DND-41 (cell line): Measurements from ENCODE around the gene NRCAM.
A peak's percentile ranks its signal among the peaks of the same experiment; 100 is the strongest.

Source experiments
- CTCF ChIP-seq: IDR thresholded peaks from 2 replicates; pipeline ENCODE4 v1.5.1; 2012; ENCODE audit warnings: borderline replicate concordance, low read length, moderate library complexity, mild to moderate bottlenecking; ENCODE audit not compliant: poor library complexity, severe bottlenecking; ENCODE audit errors: extremely low read depth
- EZH2 ChIP-seq: IDR thresholded peaks from 3 replicates; pipeline ENCODE4 v1.6.1; 2012; ENCODE audit warnings: borderline replicate concordance, low read depth, mild to moderate bottlenecking, moderate library complexity, low read length, inconsistent platforms; ENCODE audit not compliant: severe bottlenecking

- TF ChIP-seq CTCF, result peak; percentile 59
- TF ChIP-seq EZH2, result no peak
These were observed 3.8 kb upstream of the NRCAM start for GRCh38 chr7:108459922-108460551.
